CD14-positive monocyte (primary cell): ENCODE results near the gene SECTM1. TPM values are rescaled to one million over a fixed set of nuclear protein-coding genes. Genes with fewer than 3 reads are reported as not detected.

Experiments used
- DNase-seq, 3 donors: peaks; one replicate each; pipeline ENCODE4 v3.0.0-alpha.2; 2011 to 2022
- H2AFZ ChIP-seq: 2 replicates; pipeline ENCODE4 v1.6.0; 2012; ENCODE audit warnings: mild to moderate bottlenecking, low read depth, low read length, inconsistent platforms; ENCODE audit not compliant: insufficient read depth, poor library complexity, severe bottlenecking
- H3K27ac ChIP-seq, 2 donors: 1 replicate in 1 of 2; 2 replicates in 1 of 2; pipeline ENCODE4 v1.5.1; 2012 to 2013; ENCODE audit warnings: low read length in 2 of 2, control low read depth in 1 of 2, inconsistent platforms in 1 of 2, low read depth in 1 of 2, mild to moderate bottlenecking in 1 of 2
- H3K27me3 ChIP-seq, 2 donors: one replicate each; pipeline versions ENCODE4 v1.6.0 to v1.6.1; 2011 to 2013; ENCODE audit warnings: low read length in 2 of 2; ENCODE audit not compliant: control insufficient read depth in 2 of 2, insufficient read depth in 2 of 2
- H3K36me3 ChIP-seq, 2 donors: replicated peaks in 1 of 2; 1 replicate in 1 of 2; 2 replicates in 1 of 2; pipeline versions ENCODE4 v1.5.1 to v1.6.1; 2012 to 2013; ENCODE audit warnings: low read length in 2 of 2, control low read depth in 1 of 2, inconsistent platforms in 1 of 2, mild to moderate bottlenecking in 1 of 2; ENCODE audit not compliant: insufficient read depth in 2 of 2, control insufficient read depth in 1 of 2
- H3K4me1 ChIP-seq, 2 donors: 1 replicate in 1 of 2; 2 replicates in 1 of 2; pipeline versions ENCODE4 v1.5.1 to v1.6.1; 2012 to 2013; ENCODE audit warnings: low read length in 2 of 2, control low read depth in 1 of 2, inconsistent platforms in 1 of 2, mild to moderate bottlenecking in 1 of 2, moderate library complexity in 1 of 2; ENCODE audit not compliant: insufficient read depth in 2 of 2, control insufficient read depth in 1 of 2
- H3K4me2 ChIP-seq: replicated peaks from 2 replicates; pipeline ENCODE3; 2012; ENCODE audit warnings: low read length, moderate library complexity, mild to moderate bottlenecking; ENCODE audit not compliant: poor library complexity, severe bottlenecking; ENCODE audit errors: extremely low read depth
- H3K4me3 ChIP-seq, 3 experiments: fragments of 200-600 bp in 1 of 3; sonication (generic) in 1 of 3; replicated peaks in 1 of 3; 1 replicate in 2 of 3; 2 replicates in 1 of 3; pipeline ENCODE4 v1.5.1; 2011 to 2013; ENCODE audit warnings: low read length in 3 of 3, mild to moderate bottlenecking in 3 of 3, control low read depth in 2 of 3, low read depth in 2 of 3, inconsistent platforms in 1 of 3, moderate library complexity in 1 of 3
- H3K79me2 ChIP-seq: 2 replicates; pipeline ENCODE4 v1.6.0; 2012; ENCODE audit warnings: mild to moderate bottlenecking, control low read depth, inconsistent platforms, low read length, moderate library complexity; ENCODE audit not compliant: insufficient read depth
- H3K9ac ChIP-seq: 2 replicates; pipeline ENCODE4 v1.6.0; 2017; ENCODE audit warnings: low read length, mild to moderate bottlenecking; ENCODE audit not compliant: insufficient read depth, poor library complexity, severe bottlenecking
- H3K9me3 ChIP-seq, 2 donors: replicated peaks in 1 of 2; 1 replicate in 1 of 2; 2 replicates in 1 of 2; pipeline versions ENCODE4 v1.5.1 to v1.6.1; 2012 to 2013; ENCODE audit warnings: low read length in 2 of 2, control low read depth in 1 of 2; ENCODE audit not compliant: control insufficient read depth in 1 of 2, insufficient read depth in 1 of 2
- H4K20me1 ChIP-seq: 2 replicates; pipeline ENCODE4 v1.6.0; 2012; ENCODE audit warnings: mild to moderate bottlenecking, low read length, control low read depth, moderate library complexity; ENCODE audit not compliant: insufficient read depth
- H3K27ac Mint-ChIP-seq, 7 donors: one replicate each; pipeline ENCODE4 v1.8.0; 2020; ENCODE audit warnings: mild to moderate bottlenecking in 7 of 7, mixed read lengths in 7 of 7, moderate library complexity in 6 of 7, inconsistent platforms in 2 of 7
- H3K27me3 Mint-ChIP-seq, 3 donors: one replicate each; pipeline ENCODE4 v1.8.0; 2021 to 2022; ENCODE audit warnings: low read depth in 3 of 3, mild to moderate bottlenecking in 3 of 3, mixed read lengths in 3 of 3, moderate library complexity in 3 of 3, inconsistent platforms in 1 of 3
- H3K36me3 Mint-ChIP-seq, 2 donors: one replicate each; pipeline ENCODE4 v1.8.0; 2020; ENCODE audit warnings: mixed read lengths in 2 of 2, inconsistent platforms in 1 of 2, mild to moderate bottlenecking in 1 of 2
- H3K4me1 Mint-ChIP-seq: one replicate; pipeline ENCODE4 v1.8.0; 2020; ENCODE audit warnings: mild to moderate bottlenecking, mixed read lengths
- H3K4me3 Mint-ChIP-seq, 2 donors: one replicate each; pipeline ENCODE4 v1.8.0; 2020; ENCODE audit warnings: mild to moderate bottlenecking in 2 of 2, mixed read lengths in 2 of 2, moderate library complexity in 1 of 2
- H3K9me3 Mint-ChIP-seq, 7 donors: one replicate each; pipeline ENCODE4 v1.8.0; 2020 to 2022; ENCODE audit warnings: mixed read lengths in 7 of 7, mild to moderate bottlenecking in 6 of 7, moderate library complexity in 6 of 7, inconsistent platforms in 2 of 7
- WGBS: methylation state at CpG from one replicate; pipeline ENCODE4 v1.1.5; 2013; ENCODE audit warnings: missing lambda C conversion rate; ENCODE audit not compliant: insufficient coverage; 5-methylcytosine and 5-hydroxymethylcytosine counted together
- intact Hi-C, 2 donors: fragments of 100-400 bp; cut with micrococcal nuclease; formaldehyde crosslinking; loops; one replicate each; pipeline versions ENCODE4 v1.15.0 to v1.15.1; 2023
- polyA plus RNA-seq, 3 donors: library from polyadenylated mRNA; depleted of rRNA in 1 of 3; unstranded in 2 of 3; stranded (reverse) in 1 of 3; fragments of 300-500 nt in 2 of 3; fragments of >200 nt in 1 of 3; fragmentation: Illumina TruSeq in 2 of 3; gene quantifications; 1 replicate in 2 of 3; 2 replicates in 1 of 3; pipeline ENCODE4 v1.2.3, GENCODE V29; 2012 to 2021
- TF ChIP-seq, protein P1 (sequence below): fragments of 200-600 bp; IDR thresholded peaks from one replicate; pipeline ENCODE4 v1.8.0; 2022; ENCODE audit warnings: antibody characterized with exemption, mild to moderate bottlenecking

Gene SECTM1
- polyA plus RNA-seq, 3 donors = 136 to 209 (median 188) TPM

DNA sequence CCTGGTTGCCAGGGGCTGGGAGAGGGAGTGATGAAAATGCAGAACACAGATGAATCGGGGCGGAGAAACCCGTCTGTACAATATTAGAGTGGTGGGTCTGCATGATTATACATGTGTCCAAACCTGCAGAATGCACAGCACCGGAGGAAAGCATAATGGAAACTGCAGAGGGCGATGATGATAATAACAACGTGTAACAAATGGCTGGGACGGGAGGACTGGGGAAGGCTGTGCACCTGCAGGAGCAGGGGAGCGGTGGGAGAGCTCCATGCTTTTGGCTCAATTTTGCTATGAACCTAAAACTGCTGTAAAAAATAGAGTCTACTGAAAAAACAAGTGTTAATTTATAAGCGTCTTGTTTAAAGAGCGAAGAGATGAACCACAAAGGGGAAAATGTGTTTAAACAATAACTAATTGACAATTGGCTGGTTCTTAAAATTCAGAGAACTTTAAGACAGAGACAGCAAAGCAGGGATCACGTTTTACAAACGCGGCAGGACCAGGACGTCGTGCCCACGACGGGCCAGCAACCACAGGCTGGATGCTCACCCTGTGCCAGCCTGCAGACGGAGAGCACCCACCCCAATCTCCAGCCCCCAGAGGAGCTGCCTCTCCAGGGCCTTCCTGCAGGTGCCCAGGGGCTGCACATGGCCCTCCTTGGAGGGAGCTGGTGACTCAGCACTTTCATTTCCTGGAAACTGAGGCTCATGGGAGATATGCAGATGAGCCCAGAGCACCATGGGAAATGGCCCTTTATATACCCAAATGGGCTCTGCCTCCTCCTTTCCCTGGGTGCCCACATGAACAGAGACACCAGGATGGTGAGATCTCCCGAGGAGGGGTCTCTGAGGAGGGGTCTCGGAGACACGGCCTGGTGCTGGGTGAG, 25.1 kb upstream of the SECTM1 start, which contains the start of gene TEX19:
TEX19 (plus strand) TSS at position 783 of the 886 bp plus-strand sequence. CDS start 2,904 bp downstream, outside the sequence.
- Histone ChIP-seq H3K9me3 (peaks cover 0 to 3% of the 10 kb centered on the region in 2 donors), H3K79me2 (no peaks in the 10 kb centered on the region), H3K27ac (no peak within 1 kb of the TSS), H2AFZ (no peak within 1 kb of the TSS), H3K9ac (no peak within 1 kb of the TSS), H3K36me3 (no peaks in the 10 kb centered on the region), H3K27me3 (no peaks in the 10 kb centered on the region), H3K4me2 (no peak within 1 kb of the TSS), H4K20me1 (no peaks in the 10 kb centered on the region), H3K4me1 (peaks cover 4% of the 10 kb centered on the region in 2 donors), H3K4me3 (no peak within 1 kb of the TSS)
- H3K4me1 Mint-ChIP-seq = peaks cover 6% of the 10 kb centered on the region
- TF ChIP-seq, protein P1, sequence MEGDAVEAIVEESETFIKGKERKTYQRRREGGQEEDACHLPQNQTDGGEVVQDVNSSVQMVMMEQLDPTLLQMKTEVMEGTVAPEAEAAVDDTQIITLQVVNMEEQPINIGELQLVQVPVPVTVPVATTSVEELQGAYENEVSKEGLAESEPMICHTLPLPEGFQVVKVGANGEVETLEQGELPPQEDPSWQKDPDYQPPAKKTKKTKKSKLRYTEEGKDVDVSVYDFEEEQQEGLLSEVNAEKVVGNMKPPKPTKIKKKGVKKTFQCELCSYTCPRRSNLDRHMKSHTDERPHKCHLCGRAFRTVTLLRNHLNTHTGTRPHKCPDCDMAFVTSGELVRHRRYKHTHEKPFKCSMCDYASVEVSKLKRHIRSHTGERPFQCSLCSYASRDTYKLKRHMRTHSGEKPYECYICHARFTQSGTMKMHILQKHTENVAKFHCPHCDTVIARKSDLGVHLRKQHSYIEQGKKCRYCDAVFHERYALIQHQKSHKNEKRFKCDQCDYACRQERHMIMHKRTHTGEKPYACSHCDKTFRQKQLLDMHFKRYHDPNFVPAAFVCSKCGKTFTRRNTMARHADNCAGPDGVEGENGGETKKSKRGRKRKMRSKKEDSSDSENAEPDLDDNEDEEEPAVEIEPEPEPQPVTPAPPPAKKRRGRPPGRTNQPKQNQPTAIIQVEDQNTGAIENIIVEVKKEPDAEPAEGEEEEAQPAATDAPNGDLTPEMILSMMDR = no peak
- peaks cover 0 to 6% (median 0%) of the 10 kb centered on the region in 7 donors for H3K9me3 Mint-ChIP-seq
- no peaks in the 10 kb centered on the region for H3K36me3 Mint-ChIP-seq
- no peak for DNase-seq
- H3K27ac Mint-ChIP-seq = peak within 1 kb of the TSS in 2 of 7 donors; percentile 38 to 59
- intact Hi-C loops = loop anchor here (5.0 to 10.0 kb wide), 2 partner anchors 204 to 416 kb away; no protein-coding TSS in a partner anchor
- H3K27me3 Mint-ChIP-seq = peaks cover 13 to 15% (median 15%) of the 10 kb centered on the region in 3 donors
- H3K4me3 Mint-ChIP-seq = peak within 1 kb of the TSS in 1 of 2 donors; percentile 46
- 59% methylated on average over 15 of the region's 21 CpGs for WGBS

DNA sequence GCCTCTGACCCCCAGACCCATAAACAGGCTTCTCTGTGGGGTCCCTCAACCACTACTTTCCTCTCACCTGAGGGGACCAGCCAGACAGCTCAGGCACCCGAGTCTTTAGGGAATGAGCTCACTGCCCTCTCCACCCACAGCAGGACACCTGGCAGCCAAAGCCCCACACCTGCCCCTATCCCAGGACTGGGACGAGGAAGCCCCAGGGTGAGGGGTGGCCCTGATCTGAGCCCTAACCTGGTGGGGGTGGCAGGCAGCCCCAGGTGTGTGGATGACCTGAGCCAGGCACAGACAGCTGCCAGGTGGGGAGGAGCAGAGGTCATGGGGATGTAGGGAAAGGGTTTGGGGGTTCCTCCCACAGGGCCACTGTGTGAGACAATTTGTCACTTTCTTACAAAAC, 23.8 kb upstream of the SECTM1 start:
- Histone ChIP-seq H3K36me3 (no peaks in the 10 kb centered on the region), H3K4me2 (no peak overlapping the region), H3K79me2 (no peaks in the 10 kb centered on the region), H2AFZ (no peak overlapping the region), H3K27ac (no peak overlapping the region), H4K20me1 (no peaks in the 10 kb centered on the region), H3K9me3 (peaks cover 0 to 3% of the 10 kb centered on the region in 2 donors), H3K27me3 (no peaks in the 10 kb centered on the region), H3K4me1 (peaks cover 4% of the 10 kb centered on the region in 2 donors), H3K9ac (no peak overlapping the region), H3K4me3 (no peak overlapping the region)
- peaks cover 6% of the 10 kb centered on the region for H3K4me1 Mint-ChIP-seq
- DNase-seq = no peak
- H3K27ac Mint-ChIP-seq = no peak overlapping the region
- H3K9me3 Mint-ChIP-seq = peaks cover 0 to 6% (median 0%) of the 10 kb centered on the region in 7 donors
- peaks cover 13 to 15% (median 15%) of the 10 kb centered on the region in 3 donors for H3K27me3 Mint-ChIP-seq
- TF ChIP-seq, protein P1 = no peak
- no peaks in the 10 kb centered on the region for H3K36me3 Mint-ChIP-seq
- H3K4me3 Mint-ChIP-seq = no peak overlapping the region
- 88% methylated on average over 1 of the region's 2 CpGs for WGBS
- intact Hi-C loops = loop anchor here (5.0 to 10.0 kb wide), 2 partner anchors 205 to 417 kb away; no protein-coding TSS in a partner anchor
